GM12865 (cell line): ENCODE data around the gene CMC2.
A peak's percentile ranks its signal among the peaks of the same experiment; 100 is the strongest.

Experiments
- DNase-seq: peaks from one replicate; pipeline ENCODE4 v3.0.0; 2010; ENCODE audit warnings: low read depth
- H3K4me3 ChIP-seq: 2 replicates; pipeline ENCODE4 v1.5.1; 2011; ENCODE audit warnings: mild to moderate bottlenecking, low read depth, low read length, control low read depth
- CTCF ChIP-seq: IDR thresholded peaks from 2 replicates; pipeline ENCODE4 v1.5.1; 2011; ENCODE audit warnings: low read length, control low read depth, low read depth, inconsistent platforms; ENCODE audit not compliant: insufficient read depth; ENCODE audit errors: missing control alignments

The CMC2 gene

GRCh38 chr16:81036751-81037350 is 30.2 kb upstream of the CMC2 start:
- H3K4me3 ChIP-seq: peak overlapping the region; percentile 82
- no peak for TF ChIP-seq CTCF
- DNase-seq: peak; percentile 42

GRCh38 chr16:81035975-81036750 is 29.5 kb upstream of the CMC2 start:
- peak; percentile 61 for DNase-seq
- TF ChIP-seq CTCF: no peak
- H3K4me3 ChIP-seq: peak overlapping the region; percentile 82

GRCh38 chr16:81035398-81035974 is 28.8 kb upstream of the CMC2 start, which contains the start of gene ATMIN:
ATMIN (plus strand) TSS chr16:81035842; CDS start chr16:81035871, 29 bp downstream.
- peak; percentile 93 for DNase-seq
- H3K4me3 ChIP-seq: peak within 1 kb of the TSS; percentile 82
- peak; percentile 92 for TF ChIP-seq CTCF

GRCh38 chr16:81029930-81030604 is 23.4 kb upstream of the CMC2 start:
- no peak for TF ChIP-seq CTCF
- DNase-seq: no peak
- no peak overlapping the region for H3K4me3 ChIP-seq

- H3K4me3 ChIP-seq: no peak overlapping the region
- TF ChIP-seq CTCF: no peak
- DNase-seq: no peak
These were observed 19.7 kb upstream of the CMC2 start for GRCh38 chr16:81026429-81026828.

- no peak overlapping the region for H3K4me3 ChIP-seq
- DNase-seq: no peak
- no peak for TF ChIP-seq CTCF
These were observed 11.8 kb upstream of the CMC2 start for GRCh38 chr16:81018496-81018895.
